GM21528 (cell line): ENCODE data around the gene OSBPL5.

Experiments
- ATAC-seq: cut with Tn5 transposase; IDR thresholded peaks from one replicate; pipeline ENCODE4 v1.9.1; 2021; ENCODE audit warnings: mild to moderate bottlenecking, moderate library complexity; ENCODE audit not compliant: unreplicated experiment, low FRiP score

The OSBPL5 gene

GRCh38 chr11:3108183-3108721 lies 56.9 kb downstream of the OSBPL5 start:
- ATAC-seq: no peak

GRCh38 chr11:3107608-3108182 lies 57.4 kb downstream of the OSBPL5 start:
- ATAC-seq: no peak

GRCh38 chr11:3106736-3107524 lies 58.2 kb downstream of the OSBPL5 start:
- ATAC-seq: no peak

GRCh38 chr11:3105791-3106735 lies 59.0 kb downstream of the OSBPL5 start:
- no peak for ATAC-seq

- ATAC-seq: no peak
Observed at GRCh38 chr11:3104961-3105790, 59.9 kb downstream of the OSBPL5 start.

GRCh38 chr11:3104051-3104714 lies 60.9 kb downstream of the OSBPL5 start:
- no peak for ATAC-seq

- no peak for ATAC-seq
Observed at GRCh38 chr11:3103076-3103475, 62.0 kb downstream of the OSBPL5 start.

GRCh38 chr11:3102641-3102921 lies 62.5 kb downstream of the OSBPL5 start:
- ATAC-seq: no peak

- ATAC-seq: no peak
Observed at GRCh38 chr11:3101921-3102640, 63.0 kb downstream of the OSBPL5 start.

- no peak for ATAC-seq
Observed at GRCh38 chr11:3099178-3099577, 65.9 kb downstream of the OSBPL5 start.

GRCh38 chr11:3096909-3097530 lies 68.1 kb downstream of the OSBPL5 start:
- ATAC-seq: no peak

- ATAC-seq: no peak
Observed at GRCh38 chr11:3095712-3096361, 69.3 kb downstream of the OSBPL5 start.

- no peak for ATAC-seq
Observed at GRCh38 chr11:3094223-3094824, 70.8 kb downstream of the OSBPL5 start.

GRCh38 chr11:3093281-3094191 lies 71.6 kb downstream of the OSBPL5 start:
- no peak for ATAC-seq

- no peak for ATAC-seq
Observed at GRCh38 chr11:3092603-3093141, 72.4 kb downstream of the OSBPL5 start.

GRCh38 chr11:3091846-3092602 lies 73.1 kb downstream of the OSBPL5 start:
- ATAC-seq: no peak
